H9 (cell line): Measurements from ENCODE around the gene DLK2. TPM values are rescaled to one million over a fixed set of nuclear protein-coding genes. Genes with fewer than 3 reads are reported as not detected.

ENCODE experiments used
- DNase-seq: peaks from one replicate; pipeline ENCODE4 v3.0.0-alpha.2; 2017
- H2AFZ ChIP-seq: one replicate; pipeline ENCODE4 v1.6.1; 2013; ENCODE audit warnings: mild to moderate bottlenecking, low read length, control low read depth, moderate library complexity
- H2AK5ac ChIP-seq: 2 replicates; pipeline ENCODE4 v1.6.1; 2013; ENCODE audit warnings: low read length, control low read depth, mixed read lengths; ENCODE audit not compliant: insufficient read length
- H2BK120ac ChIP-seq: one replicate; pipeline ENCODE4 v1.6.1; 2013; ENCODE audit warnings: low read depth, mild to moderate bottlenecking, low read length, control low read depth, inconsistent platforms; ENCODE audit not compliant: poor library complexity, severe bottlenecking
- H2BK12ac ChIP-seq: 2 replicates; pipeline ENCODE4 v1.6.1; 2013; ENCODE audit warnings: low read length, control low read depth, mixed read lengths, low read depth; ENCODE audit not compliant: insufficient read length
- H2BK15ac ChIP-seq: 2 replicates; pipeline ENCODE4 v1.6.1; 2013; ENCODE audit warnings: low read depth, low read length, control low read depth
- H2BK20ac ChIP-seq: one replicate; pipeline ENCODE4 v1.6.1; 2013; ENCODE audit warnings: low read depth, mild to moderate bottlenecking, low read length, control low read depth, inconsistent platforms; ENCODE audit not compliant: poor library complexity, severe bottlenecking
- H2BK5ac ChIP-seq: 2 replicates; pipeline ENCODE4 v1.6.1; 2013; ENCODE audit warnings: low read length, control low read depth, mixed read lengths; ENCODE audit not compliant: insufficient read length
- H3K14ac ChIP-seq: 2 replicates; pipeline ENCODE4 v1.6.1; 2013; ENCODE audit warnings: low read length, control low read depth; ENCODE audit not compliant: insufficient read depth
- H3K18ac ChIP-seq: 2 replicates; pipeline ENCODE4 v1.6.1; 2013; ENCODE audit warnings: low read depth, mild to moderate bottlenecking, mixed read lengths, low read length, control low read depth; ENCODE audit not compliant: insufficient read length
- H3K23ac ChIP-seq: 2 replicates; pipeline ENCODE4 v1.6.1; 2013; ENCODE audit warnings: low read length, control low read depth, mixed read lengths, low read depth; ENCODE audit not compliant: insufficient read length
- H3K23me2 ChIP-seq: 2 replicates; pipeline ENCODE4 v1.6.1; 2013; ENCODE audit warnings: low read depth, mild to moderate bottlenecking, mixed read lengths, low read length, control low read depth; ENCODE audit not compliant: insufficient read length, poor library complexity, severe bottlenecking
- H3K27ac ChIP-seq: 2 replicates; pipeline ENCODE4 v1.5.1; 2013; ENCODE audit warnings: low read length, control low read depth, mixed read lengths, low read depth; ENCODE audit not compliant: insufficient read length
- H3K27me3 ChIP-seq: 2 replicates; pipeline ENCODE4 v1.6.1; 2013; ENCODE audit warnings: low read length, control low read depth, inconsistent platforms; ENCODE audit not compliant: insufficient read depth
- H3K4ac ChIP-seq: 2 replicates; pipeline ENCODE4 v1.6.1; 2013; ENCODE audit warnings: low read depth, mild to moderate bottlenecking, control low read depth, inconsistent platforms, low read length, moderate library complexity
- H3K4me1 ChIP-seq: 2 replicates; pipeline ENCODE4 v1.6.1; 2013; ENCODE audit warnings: low read length, control low read depth, inconsistent platforms; ENCODE audit not compliant: insufficient read depth
- H3K4me2 ChIP-seq: 2 replicates; pipeline ENCODE4 v1.6.1; 2013; ENCODE audit warnings: low read length, control low read depth, mixed read lengths; ENCODE audit not compliant: insufficient read length, insufficient read depth
- H3K56ac ChIP-seq: 2 replicates; pipeline ENCODE4 v1.6.1; 2013; ENCODE audit warnings: low read depth, mild to moderate bottlenecking, mixed read lengths, low read length, control low read depth; ENCODE audit not compliant: insufficient read length
- H3K79me1 ChIP-seq: 2 replicates; pipeline ENCODE4 v1.6.1; 2013; ENCODE audit warnings: low read depth, mild to moderate bottlenecking, moderate library complexity, low read length, control low read depth, inconsistent platforms; ENCODE audit not compliant: insufficient read depth, poor library complexity, severe bottlenecking
- H3K79me2 ChIP-seq: 2 replicates; pipeline ENCODE4 v1.6.1; 2013; ENCODE audit warnings: low read length, control low read depth, inconsistent platforms; ENCODE audit not compliant: insufficient read depth
- H3K9ac ChIP-seq: 2 replicates; pipeline ENCODE4 v1.6.1; 2013; ENCODE audit warnings: low read length, control low read depth, mixed read lengths; ENCODE audit not compliant: insufficient read length; ENCODE audit errors: extremely low read depth
- H3K9me3 ChIP-seq: one replicate; pipeline ENCODE4 v1.6.1; 2013; ENCODE audit warnings: low read depth, low read length, inconsistent platforms; ENCODE audit not compliant: control insufficient read depth
- H3T11ph ChIP-seq: one replicate; pipeline ENCODE4 v1.6.1; 2013; ENCODE audit warnings: mild to moderate bottlenecking, low read length, control low read depth, inconsistent platforms
- H4K20me1 ChIP-seq: one replicate; pipeline ENCODE4 v1.6.1; 2013; ENCODE audit not compliant: control insufficient read depth, insufficient read length, insufficient read depth
- H4K5ac ChIP-seq: 2 replicates; pipeline ENCODE4 v1.6.1; 2013; ENCODE audit warnings: low read depth, mild to moderate bottlenecking, mixed read lengths, low read length, control low read depth; ENCODE audit not compliant: insufficient read length
- H4K8ac ChIP-seq: replicated peaks from 2 replicates; pipeline ENCODE4 v1.6.1; 2013; ENCODE audit warnings: low read length, control low read depth, mixed read lengths, low read depth; ENCODE audit not compliant: insufficient read length
- H4K91ac ChIP-seq: 2 replicates; pipeline ENCODE4 v1.6.1; 2013; ENCODE audit warnings: low read depth, mild to moderate bottlenecking, moderate library complexity, mixed read lengths, low read length, control low read depth; ENCODE audit not compliant: insufficient read length
- H3K27ac Mint-ChIP-seq, 3 experiments: 2 replicates in 2 of 3; 3 replicates in 1 of 3; pipeline ENCODE4 v1.8.0; 2020 to 2021; ENCODE audit warnings: mixed read lengths in 3 of 3, mild to moderate bottlenecking in 1 of 3, moderate library complexity in 1 of 3
- H3K27me3 Mint-ChIP-seq: 2 replicates; pipeline ENCODE4 v1.8.0; 2021; ENCODE audit warnings: low read depth, mild to moderate bottlenecking, moderate library complexity, mixed read lengths
- H3K36me3 Mint-ChIP-seq, 3 experiments: 2 replicates in 2 of 3; 3 replicates in 1 of 3; pipeline ENCODE4 v1.8.0; 2020 to 2021; ENCODE audit warnings: low read depth in 3 of 3, mixed read lengths in 3 of 3; ENCODE audit not compliant: insufficient read depth in 1 of 3
- H3K4me1 Mint-ChIP-seq, 2 experiments: 2 replicates each; pipeline ENCODE4 v1.8.0; 2020; ENCODE audit warnings: mixed read lengths in 2 of 2
- H3K4me3 Mint-ChIP-seq, 2 experiments: 2 replicates in 1 of 2; 3 replicates in 1 of 2; pipeline ENCODE4 v1.8.0; 2020 to 2021; ENCODE audit warnings: mild to moderate bottlenecking in 2 of 2, mixed read lengths in 2 of 2, moderate library complexity in 1 of 2
- H3K9me3 Mint-ChIP-seq, 2 experiments: 2 replicates in 1 of 2; 3 replicates in 1 of 2; pipeline ENCODE4 v1.8.0; 2020; ENCODE audit warnings: mild to moderate bottlenecking in 2 of 2, mixed read lengths in 2 of 2, moderate library complexity in 1 of 2
- CTCF ChIP-seq: fragments of 200-600 bp; sonication (generic); conservative IDR thresholded peaks from 3 replicates; pipeline ENCODE4 v1.8.0; 2021; ENCODE audit warnings: antibody characterized with exemption, mild to moderate bottlenecking
- WGBS: extraction: QIAGEN DNeasy Blood & Tissue Kit; methylation state at CpG from one replicate; pipeline ENCODE4 v1.1.7; 2013; ENCODE audit warnings: missing lambda C conversion rate, low lambda C conversion rate, mixed read lengths; ENCODE audit not compliant: insufficient read length; ENCODE audit errors: extremely low coverage; 5-methylcytosine and 5-hydroxymethylcytosine counted together
- total RNA-seq: library from RNA; stranded (reverse); gene quantifications from 2 replicates; pipeline ENCODE4 v1.2.1, GENCODE V29; 2021

DLK2 gene
- total RNA-seq, 1 experiment from 2014 or later, result 0.96 TPM

DNA sequence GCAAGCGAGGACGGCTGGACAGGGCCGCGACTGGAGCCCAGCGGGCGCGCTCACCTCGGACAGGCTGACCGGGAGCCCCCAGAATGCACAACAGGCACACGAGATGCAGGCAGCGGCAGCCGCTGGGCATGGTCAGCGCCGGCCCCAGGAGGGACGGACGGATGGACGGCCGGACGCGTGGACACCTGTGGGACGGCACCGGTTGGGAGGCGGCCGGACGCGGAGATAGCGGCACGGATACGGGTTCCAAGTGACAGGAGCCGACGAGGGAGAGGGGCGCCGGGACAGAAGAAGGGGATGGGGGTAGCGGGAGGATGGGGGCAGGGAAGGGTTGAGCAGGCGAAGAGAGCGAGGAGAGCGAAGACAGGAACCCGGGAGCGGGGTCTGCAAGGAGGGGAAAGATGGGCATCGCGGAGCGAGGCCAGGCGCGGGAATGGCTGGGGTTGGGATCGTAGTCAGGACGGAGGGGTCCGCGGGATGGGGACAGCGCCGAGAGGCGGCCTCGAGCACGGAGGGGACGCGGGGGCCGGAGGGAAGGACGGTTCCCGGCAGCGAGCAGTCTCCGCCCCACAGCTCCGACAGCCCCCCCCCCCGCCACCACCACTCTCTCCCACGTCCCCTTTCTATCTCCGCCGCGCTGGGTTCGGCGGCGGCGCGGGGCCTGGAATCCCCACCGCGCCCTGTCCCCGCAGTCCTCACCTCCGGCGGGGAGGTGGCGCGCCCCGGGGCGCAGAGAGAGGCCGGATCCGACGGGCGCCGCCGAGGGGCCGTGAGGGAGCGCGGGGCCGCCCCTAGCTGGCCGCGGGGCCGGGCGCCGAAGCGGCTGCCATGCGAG, 435 bp downstream of the DLK2 start:
- H4K5ac ChIP-seq, result no peak overlapping the region
- H2BK15ac ChIP-seq, result no peak overlapping the region
- H3K23ac ChIP-seq, result no peak overlapping the region
- H3K27me3 ChIP-seq, result peaks cover 12% of the 10 kb centered on the region; the same call in 1 of the 2 replicates
- no peaks in the 10 kb centered on the region for H3K4me1 ChIP-seq
- peak; percentile 18; the same call in 2 of the 3 replicates for TF ChIP-seq CTCF
- no peak overlapping the region for H4K8ac ChIP-seq
- H2BK20ac ChIP-seq, result no peak overlapping the region
- no peaks in the 10 kb centered on the region for H3K79me2 ChIP-seq
- H3K4me3 Mint-ChIP-seq, result peak overlapping the region; percentile 66 to 86
- H3K56ac ChIP-seq, result no peak overlapping the region
- no peak overlapping the region; the same call in 1 of the 2 replicates for H3K14ac ChIP-seq
- H2AFZ ChIP-seq, result no peak overlapping the region
- no peak overlapping the region for H3K18ac ChIP-seq
- H3K36me3 Mint-ChIP-seq, result peaks cover 0 to 17% (median 16%) of the 10 kb centered on the region in 3 experiments; a peak in 5 of 7 replicates
- no peak overlapping the region for H2BK5ac ChIP-seq
- no peak overlapping the region for H4K91ac ChIP-seq
- H3K27ac Mint-ChIP-seq, result no peak overlapping the region
- no peaks in the 10 kb centered on the region for H3K79me1 ChIP-seq
- no peak for DNase-seq
- H3K9me3 Mint-ChIP-seq, result no peaks in the 10 kb centered on the region; a peak in 2 of 5 replicates
- no CpG with 5 or more reads among the region's 97 CpGs for WGBS
- H3K9me3 ChIP-seq, result no peaks in the 10 kb centered on the region
- H2AK5ac ChIP-seq, result no peak overlapping the region
- H2BK12ac ChIP-seq, result no peak overlapping the region
- H3K4me2 ChIP-seq, result peak overlapping the region; percentile 71
- peaks cover 9 to 12% of the 10 kb centered on the region in 2 experiments for H3K4me1 Mint-ChIP-seq
- no peak overlapping the region for H3K4ac ChIP-seq
- H3T11ph ChIP-seq, result no peak overlapping the region
- peaks cover 14% of the 10 kb centered on the region for H3K23me2 ChIP-seq
- peaks cover 39% of the 10 kb centered on the region for H3K27me3 Mint-ChIP-seq
- H3K9ac ChIP-seq, result no peak overlapping the region
- peaks cover 4% of the 10 kb centered on the region for H4K20me1 ChIP-seq
- H3K27ac ChIP-seq, result no peak overlapping the region
- H2BK120ac ChIP-seq, result no peak overlapping the region
